Hepatocyte (in vitro differentiated cells): ENCODE measurements around the gene PCDHGC3. TPM values are rescaled to one million over a fixed set of nuclear protein-coding genes. Genes with fewer than 3 reads are reported as not detected.

Source experiments
- DNase-seq: peaks from one replicate; pipeline ENCODE4 v3.0.0-alpha.2; 2016; ENCODE audit warnings: low spot score
- H2AFZ ChIP-seq: fragments of 200-600 bp; sonication (generic); 2 replicates; pipeline ENCODE4 v1.6.0; 2016; ENCODE audit warnings: antibody characterized with exemption, mild to moderate bottlenecking
- H3K27ac ChIP-seq: fragments of 200-600 bp; sonication (generic); 2 replicates; pipeline ENCODE4 v1.5.1; 2016; ENCODE audit warnings: mild to moderate bottlenecking
- H3K27me3 ChIP-seq: fragments of 200-600 bp; sonication (generic); 2 replicates; pipeline ENCODE4 v1.6.1; 2016
- H3K36me3 ChIP-seq: fragments of 200-600 bp; sonication (generic); replicated peaks from 2 replicates; pipeline ENCODE4 v1.5.1; 2016; ENCODE audit warnings: low read depth; ENCODE audit not compliant: insufficient read depth
- H3K4me1 ChIP-seq: fragments of 200-600 bp; sonication (generic); 2 replicates; pipeline ENCODE4 v1.5.1; 2016; ENCODE audit warnings: mild to moderate bottlenecking, moderate library complexity; ENCODE audit not compliant: insufficient read depth
- H3K4me2 ChIP-seq: fragments of 200-600 bp; sonication (generic); 2 replicates; pipeline ENCODE4 v1.6.0; 2016
- H3K4me3 ChIP-seq: fragments of 200-600 bp; sonication (generic); 2 replicates; pipeline ENCODE4 v1.5.1; 2016; ENCODE audit warnings: mild to moderate bottlenecking
- H3K79me2 ChIP-seq: fragments of 200-600 bp; sonication (generic); 2 replicates; pipeline ENCODE4 v1.6.0; 2017; ENCODE audit warnings: mild to moderate bottlenecking
- H3K9me2 ChIP-seq: fragments of 200-600 bp; sonication (generic); replicated peaks from 2 replicates; pipeline ENCODE4 v1.6.0; 2017; ENCODE audit warnings: mild to moderate bottlenecking; ENCODE audit not compliant: insufficient read depth
- H3K9me3 ChIP-seq: fragments of 200-600 bp; sonication (generic); 2 replicates; pipeline ENCODE4 v1.5.1; 2016; ENCODE audit warnings: low read depth, mild to moderate bottlenecking
- H4K20me1 ChIP-seq: fragments of 200-600 bp; sonication (generic); 2 replicates; pipeline ENCODE4 v1.6.0; 2016; ENCODE audit warnings: mild to moderate bottlenecking; ENCODE audit not compliant: insufficient read depth, poor library complexity, severe bottlenecking
- CTCF ChIP-seq: fragments of 200-600 bp; sonication (generic); IDR thresholded peaks from 2 replicates; pipeline ENCODE4 v1.5.1; 2016; ENCODE audit warnings: antibody characterized with exemption, mild to moderate bottlenecking; ENCODE audit not compliant: poor library complexity
- EZH2 ChIP-seq: fragments of 200-600 bp; sonication (generic); IDR thresholded peaks from 2 replicates; pipeline ENCODE4 v1.6.1; 2016; ENCODE audit warnings: antibody characterized with exemption, mild to moderate bottlenecking, borderline replicate concordance
- EZH2phosphoT487 ChIP-seq: fragments of 200-600 bp; sonication (generic); IDR thresholded peaks from one replicate; pipeline ENCODE4 v1.6.1; 2018; ENCODE audit warnings: antibody characterized with exemption, mild to moderate bottlenecking, low read depth, moderate library complexity; ENCODE audit not compliant: unreplicated experiment, severe bottlenecking
- WGBS: methylation state at CpG from one replicate; pipeline ENCODE4 v1.1.6; 2016; ENCODE audit warnings: low lambda C conversion rate; ENCODE audit errors: missing lambda C conversion rate; 5-methylcytosine and 5-hydroxymethylcytosine counted together
- polyA plus RNA-seq: library from polyadenylated mRNA; unstranded; fragments of >200 nt; fragmentation: Nextera tagmentation; extraction: Ambion mirVana; gene quantifications from 2 replicates; pipeline ENCODE4 v1.2.1, GENCODE V29; 2016
- total RNA-seq: library from RNA; depleted of rRNA; stranded (reverse); fragments of >200 nt; gene quantifications from 2 replicates; pipeline ENCODE4 v1.2.3, GENCODE V29; 2014

Gene PCDHGC3
- total and polyA plus RNA-seq, 2 experiments from 2014 or later = 18.9 to 40.8 TPM

- Histone ChIP-seq H3K36me3 (no peaks in the 10 kb centered on the region), H3K9me3 (no peaks in the 10 kb centered on the region), H3K79me2 (peaks cover 34% of the 10 kb centered on the region), H3K27ac (no peak overlapping the region), H3K4me3 (no peak overlapping the region), H3K4me1 (no peaks in the 10 kb centered on the region), H3K4me2 (peak overlapping the region; percentile 90), H2AFZ (no peak overlapping the region), H4K20me1 (no peaks in the 10 kb centered on the region), H3K9me2 (no peaks in the 10 kb centered on the region), H3K27me3 (peaks cover 9% of the 10 kb centered on the region)
- 20% methylated on average over 3 of the region's 3 CpGs for WGBS
- TF ChIP-seq EZH2phosphoT487 (no peak), EZH2 (no peak), CTCF (no peak)
- DNase-seq = no peak
Measured at GRCh38 chr5:141483902-141484301, 8.1 kb downstream of the PCDHGC3 start.

- WGBS = 8% methylated on average over 4 of the region's 4 CpGs
- Histone ChIP-seq H3K9me2 (no peaks in the 10 kb centered on the region), H3K9me3 (no peaks in the 10 kb centered on the region), H3K27me3 (peaks cover 9% of the 10 kb centered on the region), H2AFZ (no peak overlapping the region), H3K4me3 (peak overlapping the region; percentile 30), H3K36me3 (no peaks in the 10 kb centered on the region), H4K20me1 (no peaks in the 10 kb centered on the region), H3K4me1 (no peaks in the 10 kb centered on the region), H3K27ac (no peak overlapping the region), H3K79me2 (peaks cover 30% of the 10 kb centered on the region), H3K4me2 (peak overlapping the region; percentile 90)
- TF ChIP-seq EZH2 (no peak), EZH2phosphoT487 (no peak), CTCF (no peak)
- DNase-seq = no peak
Measured at GRCh38 chr5:141484310-141484640, 8.5 kb downstream of the PCDHGC3 start.

- peak; percentile 38 for DNase-seq
- peaks cover 25% of the 10 kb centered on the region for H3K79me2 ChIP-seq
Measured at GRCh38 chr5:141484641-141485311, 9.0 kb downstream of the PCDHGC3 start, which contains the start of gene PCDHGC4. PCDHGC4 (plus strand) TSS chr5:141485030; CDS start chr5:141485174, 144 bp downstream.

More at GRCh38 chr5:141484641-141485311, 9.0 kb downstream of the PCDHGC3 start, which contains the start of gene PCDHGC4:
- H3K9me2 ChIP-seq = no peaks in the 10 kb centered on the region
- H3K4me3 ChIP-seq = peak within 1 kb of the TSS; percentile 30
- WGBS = 7% methylated on average over 35 of the region's 39 CpGs
- no peaks in the 10 kb centered on the region for H3K9me3 ChIP-seq
- peak within 1 kb of the TSS; percentile 90 for H3K4me2 ChIP-seq
- no peak within 1 kb of the TSS for H3K27ac ChIP-seq
- H3K4me1 ChIP-seq = no peaks in the 10 kb centered on the region
- H4K20me1 ChIP-seq = no peaks in the 10 kb centered on the region
- peak; percentile 48 for TF ChIP-seq EZH2
- no peak for TF ChIP-seq EZH2phosphoT487
- no peak for TF ChIP-seq CTCF
- peaks cover 9% of the 10 kb centered on the region for H3K27me3 ChIP-seq
- H3K36me3 ChIP-seq = no peaks in the 10 kb centered on the region
- H2AFZ ChIP-seq = no peak within 1 kb of the TSS
